ENCODE results near the gene ZNF221.
A peak's percentile ranks its signal among the peaks of the same experiment; 100 is the strongest.
"Not testable (repeated sequence)": the region's sequence is repeated elsewhere in the genome, so short reads cannot be mapped to it uniquely, and the experiment has no call there.

Gene ZNF221

DNA sequence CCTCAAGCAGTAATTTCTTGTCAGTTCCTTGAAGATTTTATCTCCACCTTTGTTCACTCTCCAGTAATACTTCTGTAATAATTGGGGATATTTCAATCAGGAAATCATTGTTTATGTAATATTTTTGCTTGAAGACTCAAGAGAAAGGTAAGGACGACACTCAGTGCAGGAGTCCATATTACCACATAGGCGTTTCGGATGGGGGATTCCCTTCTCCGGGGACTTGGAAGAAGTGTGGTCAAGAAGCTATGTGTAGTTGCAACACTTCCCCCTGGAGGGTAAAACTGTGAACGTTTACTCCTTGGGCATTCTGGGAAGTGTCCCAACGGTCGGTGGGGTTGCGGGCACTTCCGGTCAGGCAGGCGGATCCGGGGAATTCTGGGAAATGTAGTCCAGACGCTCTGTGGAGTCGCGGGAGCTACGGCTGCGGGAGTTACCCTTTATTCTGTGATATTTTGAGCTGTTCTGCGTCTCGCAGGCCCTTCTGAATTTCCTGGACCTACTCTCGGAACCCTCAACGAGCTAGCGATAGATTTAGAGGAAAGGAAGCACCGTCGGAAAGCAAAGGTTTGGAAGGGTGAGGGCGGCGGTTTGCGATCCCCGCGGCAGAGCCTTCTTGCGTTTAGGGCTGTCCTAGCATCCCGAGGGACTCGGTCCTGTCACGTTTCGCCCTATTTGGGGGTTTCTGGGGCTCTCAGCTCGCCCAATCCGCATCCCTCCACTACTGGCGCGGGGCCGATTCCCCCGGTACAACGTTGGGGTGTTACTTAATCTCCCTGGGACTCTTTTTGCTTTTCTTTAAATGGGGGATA lies at the start of gene ZNF221:
ZNF221 (plus strand) TSS at position 395 of the 812 bp plus-strand sequence. CDS start 11,499 bp downstream, outside the sequence.
- peak; percentile 58 for DNase-seq (ENCODE audit: low read depth)

- DNase-seq (ENCODE audit: low read depth), result peak; percentile 55
These were observed 49.3 kb upstream of the ZNF221 start for GRCh38 chr19:43901395-43902390.

DNA sequence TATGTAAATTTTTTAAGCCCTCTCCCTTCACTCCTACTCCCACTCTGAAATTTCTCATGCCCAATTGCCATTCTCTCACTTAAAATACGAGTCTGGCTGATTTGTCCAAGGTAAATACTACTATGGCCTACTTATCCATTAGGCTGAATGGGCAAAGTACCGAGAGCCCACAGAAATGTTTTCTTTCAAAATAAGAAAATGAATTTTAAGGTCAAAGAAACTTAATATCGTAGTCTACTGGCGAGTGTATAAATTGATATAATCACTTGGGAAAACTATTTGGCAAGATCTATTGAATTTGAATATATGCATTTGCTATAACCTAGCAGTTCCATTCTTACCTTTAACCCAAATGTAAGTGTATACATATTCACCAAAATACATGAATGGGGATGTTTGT lies 48.6 kb upstream of the ZNF221 start:
- no peak for DNase-seq (ENCODE audit: low read depth)

DNA sequence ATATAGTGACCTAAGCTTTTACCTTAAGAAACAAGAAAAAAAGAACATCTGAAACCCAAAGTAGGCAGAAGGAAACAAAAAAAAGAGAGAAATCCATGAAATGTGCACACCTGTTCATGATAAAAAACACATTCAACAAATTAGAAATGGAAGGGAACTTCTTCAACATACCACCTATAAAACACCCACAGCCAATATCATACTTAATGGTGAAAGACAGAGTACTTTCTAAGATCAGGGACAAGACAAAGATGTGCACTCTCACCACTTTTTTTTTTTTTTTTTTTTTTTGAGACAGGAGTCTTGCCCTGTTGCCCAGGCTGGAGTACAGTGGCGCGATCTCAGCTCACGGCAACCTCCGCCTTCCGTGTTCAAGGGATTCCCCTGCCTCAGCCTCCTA lies 45.1 kb upstream of the ZNF221 start:
- DNase-seq (ENCODE audit: low read depth), result no peak

GRCh38 chr19:43906774-43907173 lies 44.3 kb upstream of the ZNF221 start:
- DNase-seq (ENCODE audit: low read depth), result no peak

- DNase-seq (ENCODE audit: low read depth), result no peak
These were observed 42.4 kb upstream of the ZNF221 start for GRCh38 chr19:43908659-43909058.

DNA sequence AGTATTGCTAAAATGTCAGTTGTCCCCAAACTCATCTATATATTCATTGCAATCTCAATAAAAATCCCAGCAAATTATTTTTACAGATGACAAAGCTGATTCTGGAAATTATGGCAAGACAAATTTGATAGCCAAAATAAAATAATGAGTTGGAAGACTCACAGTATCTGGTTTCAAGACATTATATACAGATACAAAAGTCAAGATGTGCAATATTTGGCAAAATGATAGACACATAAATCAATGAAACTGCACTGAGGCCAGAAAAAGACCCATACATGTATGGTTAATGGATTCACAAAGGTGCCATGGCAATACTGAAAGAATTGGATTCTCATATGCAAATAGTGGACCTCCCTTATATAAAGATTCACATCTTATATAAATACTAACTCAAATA lies 40.1 kb upstream of the ZNF221 start:
- DNase-seq (ENCODE audit: low read depth), result no peak

GRCh38 chr19:43913383-43913782 lies 37.6 kb upstream of the ZNF221 start:
- DNase-seq (ENCODE audit: low read depth), result no peak

- no peak for DNase-seq (ENCODE audit: low read depth)
These were observed 37.0 kb upstream of the ZNF221 start for GRCh38 chr19:43914051-43914450.

- no peak for DNase-seq (ENCODE audit: low read depth)
These were observed 27.2 kb upstream of the ZNF221 start for GRCh38 chr19:43923875-43924274.

DNA sequence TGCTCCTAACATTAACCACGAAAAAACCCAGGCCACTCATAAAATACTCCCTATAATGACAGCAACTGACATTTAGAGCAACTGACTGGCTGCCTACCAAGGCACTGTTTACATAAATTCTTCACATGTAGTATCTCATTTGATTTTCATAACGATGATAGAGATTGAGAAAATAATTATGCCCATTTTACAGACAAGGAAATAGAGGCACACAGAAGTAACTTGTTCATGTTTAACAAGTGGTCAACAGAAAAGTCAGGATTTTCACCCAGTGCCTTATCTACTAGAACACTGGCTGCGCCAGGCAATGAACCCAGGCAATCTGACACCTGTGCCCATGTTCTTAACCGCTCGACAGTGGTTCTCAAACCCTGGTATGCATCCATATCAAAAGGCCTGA lies 22.2 kb upstream of the ZNF221 start:
- no peak for DNase-seq (ENCODE audit: low read depth)

- no peak for DNase-seq (ENCODE audit: low read depth)
These were observed 16.7 kb upstream of the ZNF221 start for GRCh38 chr19:43934055-43934984.

GRCh38 chr19:43934985-43935708 lies 15.9 kb upstream of the ZNF221 start, which contains the start of gene ZNF45:
ZNF45 (minus strand) TSS chr19:43935282; CDS start chr19:43922185, 13,097 bp downstream.
- peak; percentile 83 for DNase-seq (ENCODE audit: low read depth)

- no peak for DNase-seq (ENCODE audit: low read depth)
These were observed 14.8 kb upstream of the ZNF221 start for GRCh38 chr19:43936188-43936587.

GRCh38 chr19:43939557-43940260 lies 11.3 kb upstream of the ZNF221 start:
- DNase-seq (ENCODE audit: low read depth), result no peak

GRCh38 chr19:43940719-43941118 lies 10.3 kb upstream of the ZNF221 start:
- no peak for DNase-seq (ENCODE audit: low read depth)

GRCh38 chr19:43941209-43941608 lies 9.8 kb upstream of the ZNF221 start:
- DNase-seq (ENCODE audit: low read depth), result no peak

- DNase-seq (ENCODE audit: low read depth), result not testable (repeated sequence)
These were observed 3.6 kb upstream of the ZNF221 start for GRCh38 chr19:43947412-43947811.

DNA sequence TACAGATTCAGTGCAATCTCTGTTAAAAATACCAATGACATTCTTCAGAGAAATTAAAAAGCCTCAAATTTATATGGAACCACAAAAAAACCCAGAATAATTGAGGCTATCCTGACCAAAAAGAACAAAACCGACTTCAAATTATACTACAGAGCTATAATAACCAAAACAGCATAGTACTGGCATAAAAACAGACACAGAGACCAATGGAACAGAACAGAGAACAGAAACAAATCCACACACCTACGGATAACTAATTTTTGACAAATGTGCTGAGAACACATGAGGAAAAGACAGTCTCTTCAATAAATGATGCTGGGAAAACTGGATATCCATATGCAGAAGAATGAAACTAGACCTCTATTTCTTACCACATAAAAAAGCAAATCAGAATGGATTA lies 1.2 kb upstream of the ZNF221 start:
- DNase-seq (ENCODE audit: low read depth), result not testable (repeated sequence)

DNA sequence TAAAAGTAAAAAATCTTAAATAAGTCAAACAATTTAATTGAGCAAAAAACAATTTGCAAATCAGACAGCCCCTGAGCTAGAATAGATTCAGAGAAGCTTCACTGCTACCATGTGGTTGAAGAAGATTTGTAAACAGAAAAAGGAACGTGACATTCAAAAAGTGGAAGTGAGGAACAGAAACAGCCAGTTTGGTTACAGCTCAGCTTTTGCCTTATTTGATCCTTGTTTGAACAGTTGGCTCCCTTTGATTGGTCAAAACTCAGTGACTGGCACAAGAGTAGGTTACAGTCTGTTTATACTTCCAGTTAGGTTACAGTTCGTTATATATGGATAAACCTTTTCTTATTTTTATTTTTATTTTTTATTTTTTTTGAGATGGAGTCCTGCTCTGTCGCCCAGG lies 5.8 kb downstream of the ZNF221 start:
- DNase-seq (ENCODE audit: low read depth), result no peak
